PC-9 (cell line): ENCODE data around the gene CCM2L.

Source experiments
- EZH2 ChIP-seq: fragments of 200-600 bp; sonication (generic); IDR thresholded peaks from 2 replicates; pipeline ENCODE4 v1.8.0; 2017; ENCODE audit warnings: antibody characterized with exemption, low read depth
- TF ChIP-seq, protein P1 (sequence below): fragments of 200-600 bp; sonication (generic); conservative IDR thresholded peaks from 2 replicates; pipeline ENCODE4 v1.6.1; 2017; ENCODE audit warnings: mixed run types, antibody characterized with exemption, mild to moderate bottlenecking, moderate library complexity

DNA sequence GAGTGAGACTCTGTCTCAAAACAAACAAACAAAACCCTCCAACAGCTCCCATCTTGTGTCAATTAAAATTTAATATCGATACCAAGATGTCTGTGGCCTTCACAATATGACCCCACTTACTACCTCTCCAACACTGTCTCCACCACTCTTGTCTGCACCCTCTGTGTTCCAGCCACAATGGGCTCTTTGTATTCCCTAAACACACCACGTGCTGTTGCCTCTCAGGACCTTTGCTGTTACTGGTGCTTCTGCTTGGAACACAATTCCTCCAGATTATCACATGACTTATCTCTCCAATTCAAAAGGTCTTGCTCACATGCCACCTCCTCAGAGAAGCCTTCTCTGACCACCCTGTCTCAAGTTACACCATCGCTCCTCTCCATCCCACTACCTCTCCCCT, 35.8 kb downstream of the CCM2L start:
- TF ChIP-seq, protein P1, sequence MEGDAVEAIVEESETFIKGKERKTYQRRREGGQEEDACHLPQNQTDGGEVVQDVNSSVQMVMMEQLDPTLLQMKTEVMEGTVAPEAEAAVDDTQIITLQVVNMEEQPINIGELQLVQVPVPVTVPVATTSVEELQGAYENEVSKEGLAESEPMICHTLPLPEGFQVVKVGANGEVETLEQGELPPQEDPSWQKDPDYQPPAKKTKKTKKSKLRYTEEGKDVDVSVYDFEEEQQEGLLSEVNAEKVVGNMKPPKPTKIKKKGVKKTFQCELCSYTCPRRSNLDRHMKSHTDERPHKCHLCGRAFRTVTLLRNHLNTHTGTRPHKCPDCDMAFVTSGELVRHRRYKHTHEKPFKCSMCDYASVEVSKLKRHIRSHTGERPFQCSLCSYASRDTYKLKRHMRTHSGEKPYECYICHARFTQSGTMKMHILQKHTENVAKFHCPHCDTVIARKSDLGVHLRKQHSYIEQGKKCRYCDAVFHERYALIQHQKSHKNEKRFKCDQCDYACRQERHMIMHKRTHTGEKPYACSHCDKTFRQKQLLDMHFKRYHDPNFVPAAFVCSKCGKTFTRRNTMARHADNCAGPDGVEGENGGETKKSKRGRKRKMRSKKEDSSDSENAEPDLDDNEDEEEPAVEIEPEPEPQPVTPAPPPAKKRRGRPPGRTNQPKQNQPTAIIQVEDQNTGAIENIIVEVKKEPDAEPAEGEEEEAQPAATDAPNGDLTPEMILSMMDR, result no peak
- TF ChIP-seq EZH2, result no peak
